SK-N-SH (cell line): ENCODE results near the gene ADD2.

Source experiments
- EZH2phosphoT487 ChIP-seq: fragments of 200-600 bp; sonication (generic); IDR thresholded peaks from 2 replicates; pipeline ENCODE4 v1.6.1; 2017; ENCODE audit warnings: low read depth, mixed run types, mild to moderate bottlenecking, antibody characterized with exemption, moderate library complexity, borderline replicate concordance
- TCF12 ChIP-seq: IDR thresholded peaks from 2 replicates; pipeline ENCODE4 v1.4.0; 2012
- TEAD4 ChIP-seq: IDR thresholded peaks from 2 replicates; pipeline ENCODE4 v1.4.0; 2012; ENCODE audit warnings: mild to moderate bottlenecking, borderline replicate concordance; ENCODE audit not compliant: insufficient read depth
- TF ChIP-seq, protein P1 (sequence below): fragments of 200-600 bp; sonication (generic); IDR thresholded peaks from 2 replicates; pipeline ENCODE4 v1.6.1; 2017; ENCODE audit warnings: antibody characterized with exemption, mild to moderate bottlenecking, moderate library complexity

DNA sequence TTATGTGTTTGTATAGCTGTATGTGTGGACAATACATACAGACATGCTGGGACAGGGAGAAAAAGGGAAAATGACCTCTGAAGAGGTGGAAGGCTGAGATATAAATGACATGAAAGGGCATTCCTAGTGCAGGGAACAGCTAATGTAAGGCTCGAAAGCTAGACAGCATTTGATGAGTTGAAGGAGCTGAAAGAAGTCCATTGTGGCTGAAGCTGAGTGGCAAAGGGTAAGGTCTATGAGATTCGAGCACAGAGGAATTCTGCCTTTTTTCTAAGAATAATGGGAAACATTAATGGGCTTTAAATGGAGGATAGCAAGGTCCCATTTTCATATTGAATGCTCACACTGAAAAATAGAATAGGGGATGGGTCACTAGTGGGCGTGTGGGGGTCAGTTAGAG, 23.6 kb downstream of the ADD2 start:
- TF ChIP-seq, protein P1, sequence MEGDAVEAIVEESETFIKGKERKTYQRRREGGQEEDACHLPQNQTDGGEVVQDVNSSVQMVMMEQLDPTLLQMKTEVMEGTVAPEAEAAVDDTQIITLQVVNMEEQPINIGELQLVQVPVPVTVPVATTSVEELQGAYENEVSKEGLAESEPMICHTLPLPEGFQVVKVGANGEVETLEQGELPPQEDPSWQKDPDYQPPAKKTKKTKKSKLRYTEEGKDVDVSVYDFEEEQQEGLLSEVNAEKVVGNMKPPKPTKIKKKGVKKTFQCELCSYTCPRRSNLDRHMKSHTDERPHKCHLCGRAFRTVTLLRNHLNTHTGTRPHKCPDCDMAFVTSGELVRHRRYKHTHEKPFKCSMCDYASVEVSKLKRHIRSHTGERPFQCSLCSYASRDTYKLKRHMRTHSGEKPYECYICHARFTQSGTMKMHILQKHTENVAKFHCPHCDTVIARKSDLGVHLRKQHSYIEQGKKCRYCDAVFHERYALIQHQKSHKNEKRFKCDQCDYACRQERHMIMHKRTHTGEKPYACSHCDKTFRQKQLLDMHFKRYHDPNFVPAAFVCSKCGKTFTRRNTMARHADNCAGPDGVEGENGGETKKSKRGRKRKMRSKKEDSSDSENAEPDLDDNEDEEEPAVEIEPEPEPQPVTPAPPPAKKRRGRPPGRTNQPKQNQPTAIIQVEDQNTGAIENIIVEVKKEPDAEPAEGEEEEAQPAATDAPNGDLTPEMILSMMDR: no peak
- TF ChIP-seq TCF12: no peak
- TF ChIP-seq TEAD4: no peak
- TF ChIP-seq EZH2phosphoT487: no peak
